Medulla oblongata (tissue), 1 donor: Measurements from ENCODE around the gene ZNF830.
A peak's percentile ranks its signal among the peaks of the same experiment; 100 is the strongest.
"Not testable (repeated sequence)": the region's sequence is repeated elsewhere in the genome, so short reads cannot be mapped to it uniquely, and the experiment has no call there.

Experiments
- DNase-seq: peaks from one replicate; pipeline ENCODE4 v3.0.0-alpha.2; 2015; ENCODE audit errors: extremely low spot score

ZNF830 gene

DNA sequence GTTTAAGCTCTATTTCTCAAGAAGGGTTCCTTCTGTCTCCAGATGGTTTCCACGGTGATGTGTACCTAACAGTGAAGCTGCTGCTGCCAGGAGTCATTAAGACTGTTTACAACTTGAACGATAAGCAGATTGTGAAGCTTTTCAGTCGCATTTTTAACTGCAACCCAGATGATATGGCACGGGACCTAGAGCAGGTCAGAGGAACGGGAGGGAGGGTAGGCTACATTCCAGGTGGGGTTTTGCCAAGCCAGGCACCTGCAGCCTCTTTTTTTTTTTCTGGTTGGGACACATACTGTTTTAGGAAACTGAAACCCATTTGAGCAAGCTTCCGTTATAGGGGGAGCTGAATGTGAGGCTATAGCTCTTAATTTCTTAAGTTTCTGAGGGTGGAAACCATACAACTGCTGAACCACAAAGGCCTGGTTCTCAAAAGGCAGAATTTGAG is 29.6 kb downstream of the ZNF830 start:
- no peak for DNase-seq

DNA sequence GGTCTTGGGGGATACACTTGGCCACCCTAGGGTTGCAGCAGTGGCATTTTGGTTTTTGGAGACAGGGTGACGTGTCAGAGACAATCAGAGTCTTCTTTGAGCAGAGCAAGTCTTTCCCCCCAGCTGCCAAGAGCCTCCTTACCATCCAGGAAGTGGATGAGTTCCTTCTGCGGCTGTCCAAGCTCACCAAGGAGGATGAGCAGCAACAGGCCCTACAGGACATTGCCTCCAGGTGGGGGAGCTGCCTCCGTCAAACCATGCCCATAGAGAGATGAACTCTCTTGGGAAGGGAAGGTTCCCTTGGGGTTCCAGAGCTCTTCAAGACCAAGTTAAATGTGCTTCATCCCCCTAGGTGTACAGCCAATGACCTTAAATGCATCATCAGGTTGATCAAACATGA is 30.3 kb downstream of the ZNF830 start:
- no peak for DNase-seq

GRCh38 chr17:34993031-34993430 is 31.7 kb downstream of the ZNF830 start:
- DNase-seq: no peak

- DNase-seq: no peak
Measured at GRCh38 chr17:34996422-34997285, 35.3 kb downstream of the ZNF830 start.

DNA sequence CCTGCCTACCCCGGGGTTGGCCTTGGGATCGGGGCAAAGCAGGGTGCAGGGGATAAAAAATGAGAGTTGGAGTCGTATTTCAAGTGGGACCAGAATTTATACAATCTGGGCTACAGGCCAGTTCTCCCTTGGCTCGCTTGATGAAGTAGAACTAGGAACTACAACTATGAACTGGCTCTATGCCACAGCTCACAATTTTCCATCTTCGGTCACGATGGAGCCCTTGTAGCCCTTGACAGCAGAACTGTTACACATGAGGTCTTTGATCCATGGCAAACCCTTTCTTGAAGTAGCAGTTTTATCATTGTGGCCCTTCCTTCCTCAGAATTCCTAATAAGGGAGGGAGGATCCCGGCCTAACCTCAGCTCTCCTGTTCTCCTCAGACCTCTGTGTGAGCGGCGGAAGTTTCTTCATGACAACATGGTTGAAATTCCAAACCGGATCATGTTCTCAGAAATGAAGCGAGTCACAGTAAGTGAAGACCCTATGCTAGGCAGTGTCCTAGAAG is 36.1 kb downstream of the ZNF830 start:
- no peak for DNase-seq

DNA sequence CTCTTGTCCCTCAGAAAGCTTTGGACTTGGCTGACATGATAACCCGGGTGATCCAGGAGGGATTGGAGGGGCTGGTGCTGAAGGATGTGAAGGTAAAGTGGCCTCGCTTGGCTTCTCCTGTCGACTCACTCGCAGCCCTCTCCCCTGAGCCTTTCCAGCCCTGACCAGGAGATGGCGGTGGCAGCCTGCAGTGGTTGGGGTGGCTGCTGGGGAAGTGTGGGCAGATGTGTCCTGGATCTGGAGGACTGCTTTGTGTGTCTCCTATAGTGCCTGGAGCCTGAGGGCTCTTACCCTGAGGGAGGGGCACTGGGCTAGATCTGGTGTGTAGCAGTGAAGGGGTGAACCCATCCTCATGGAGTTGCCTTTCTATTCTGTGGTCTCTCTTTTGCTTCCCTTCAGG is 36.9 kb downstream of the ZNF830 start:
- DNase-seq: peak; percentile 91

DNA sequence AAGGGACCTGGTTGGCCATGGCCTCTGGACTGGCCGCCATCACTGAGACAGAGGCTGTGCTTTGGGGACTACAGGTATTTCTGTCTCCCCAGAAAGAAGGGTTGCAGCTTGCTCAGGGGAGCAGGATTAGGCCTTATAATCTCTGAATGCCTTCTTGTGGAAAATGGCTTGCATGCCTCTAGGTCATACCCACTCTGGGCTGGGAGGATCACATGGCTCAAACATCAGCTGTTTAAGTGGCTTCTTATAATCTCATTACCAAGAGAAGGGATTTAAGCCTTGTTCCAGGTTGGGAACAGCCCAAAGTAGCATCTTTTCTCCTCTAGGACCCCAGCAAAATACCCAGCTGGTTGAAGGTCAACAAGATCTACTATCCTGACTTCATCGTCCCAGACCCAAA is 38.1 kb downstream of the ZNF830 start:
- no peak for DNase-seq

DNA sequence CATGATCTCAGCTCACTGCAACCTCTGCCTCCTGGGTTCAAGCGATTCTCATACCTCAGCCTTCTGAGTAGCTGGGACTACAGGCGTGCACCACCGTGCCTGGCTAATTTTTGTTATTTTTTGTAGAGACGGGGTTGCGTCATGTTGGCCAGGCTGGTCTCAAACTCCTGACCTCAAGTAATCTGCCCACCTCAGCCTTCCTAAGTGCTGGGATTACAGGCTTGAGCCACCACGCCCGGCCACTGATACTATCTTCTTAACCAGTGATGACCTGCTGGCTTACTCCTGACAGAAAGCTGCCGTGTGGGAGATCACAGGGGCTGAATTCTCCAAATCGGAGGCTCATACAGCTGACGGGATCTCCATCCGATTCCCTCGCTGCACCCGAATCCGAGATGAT is 39.6 kb downstream of the ZNF830 start:
- not testable (repeated sequence) for DNase-seq

GRCh38 chr17:35001549-35001948 is 40.2 kb downstream of the ZNF830 start:
- DNase-seq: no peak

DNA sequence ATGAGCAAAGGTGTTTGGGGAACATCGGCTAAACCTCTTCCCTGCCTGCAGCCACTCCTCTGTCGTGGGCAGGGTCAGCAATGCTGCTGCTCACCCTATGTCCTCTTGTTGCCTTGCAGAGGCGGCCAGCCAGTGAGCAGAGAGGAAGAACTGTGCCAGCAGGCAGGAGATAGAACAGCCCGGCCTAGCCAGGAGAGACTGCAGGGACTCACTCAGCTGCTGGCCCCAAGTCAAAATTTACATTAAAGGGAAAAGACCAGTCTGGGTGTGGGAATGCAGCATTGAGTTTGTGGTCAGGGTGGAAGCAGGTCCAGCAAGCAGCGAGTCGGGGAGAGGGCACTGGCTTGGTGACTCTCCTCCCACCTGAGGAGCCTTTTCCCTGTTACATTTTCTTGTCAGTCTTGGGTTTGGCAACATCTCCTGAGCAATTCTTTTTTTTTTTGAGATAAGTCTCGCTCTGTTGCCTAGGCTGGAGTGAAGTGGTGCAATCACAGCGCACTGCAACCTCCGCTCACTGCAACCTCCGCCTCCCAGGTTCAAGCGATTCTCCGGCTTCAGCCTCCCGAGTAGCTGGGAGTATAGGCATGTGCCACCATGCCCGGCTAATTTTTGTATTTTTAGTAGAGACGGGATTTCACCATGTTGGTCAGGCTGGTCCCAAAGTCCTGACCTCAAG is 41.7 kb downstream of the ZNF830 start:
- DNase-seq: no peak

- DNase-seq: no peak
Measured at GRCh38 chr17:35003778-35004177, 42.4 kb downstream of the ZNF830 start.

- no peak for DNase-seq
Measured at GRCh38 chr17:35006345-35006744, 45.0 kb downstream of the ZNF830 start.

DNA sequence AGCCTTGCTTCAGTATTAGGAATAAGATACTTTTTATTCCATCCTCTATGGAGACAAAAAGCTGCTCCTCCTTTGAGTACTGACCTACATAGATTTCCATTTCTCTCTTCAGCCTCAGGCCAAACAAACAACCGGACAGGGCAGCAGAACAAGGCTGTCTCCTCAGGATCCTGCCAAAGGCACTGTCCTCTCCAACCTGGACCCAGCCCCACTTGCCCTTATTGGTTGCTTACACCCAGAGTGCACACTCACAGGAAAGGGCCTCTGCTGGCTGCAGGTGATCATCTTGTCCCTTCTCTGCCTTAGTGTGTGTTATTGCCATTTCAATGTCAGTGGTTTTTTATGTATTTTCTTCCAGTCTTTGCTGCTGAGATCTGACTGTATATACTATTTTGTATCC is 45.6 kb downstream of the ZNF830 start:
- no peak for DNase-seq

- no peak for DNase-seq
Measured at GRCh38 chr17:35010093-35010492, 48.8 kb downstream of the ZNF830 start.

- no peak for DNase-seq
Measured at GRCh38 chr17:35011671-35012216, 50.4 kb downstream of the ZNF830 start.
